Measurements from ENCODE around the gene CACNA1I.

CACNA1I gene

GRCh38 chr22:39621826-39622225 lies 51.3 kb downstream of the CACNA1I start:
- DNase-seq (ENCODE audit: extremely low read depth in 1 of 2, low read depth in 1 of 2) = no peak

GRCh38 chr22:39622881-39623367 lies 52.4 kb downstream of the CACNA1I start:
- peak; percentile 27 to 56 for DNase-seq (ENCODE audit: extremely low read depth in 1 of 2, low read depth in 1 of 2)

- DNase-seq (ENCODE audit: extremely low read depth in 1 of 2, low read depth in 1 of 2) = no peak
These were observed 53.3 kb downstream of the CACNA1I start for GRCh38 chr22:39623603-39624500.

- DNase-seq (ENCODE audit: extremely low read depth in 1 of 2, low read depth in 1 of 2) = no peak
These were observed 53.9 kb downstream of the CACNA1I start for GRCh38 chr22:39624501-39624821.

- DNase-seq (ENCODE audit: extremely low read depth in 1 of 2, low read depth in 1 of 2) = no peak
These were observed 55.3 kb downstream of the CACNA1I start for GRCh38 chr22:39625569-39626537.

GRCh38 chr22:39627208-39627607 lies 56.7 kb downstream of the CACNA1I start:
- DNase-seq (ENCODE audit: extremely low read depth in 1 of 2, low read depth in 1 of 2) = no peak

- DNase-seq (ENCODE audit: extremely low read depth in 1 of 2, low read depth in 1 of 2) = no peak
These were observed 57.5 kb downstream of the CACNA1I start for GRCh38 chr22:39627865-39628562.

GRCh38 chr22:39628563-39629080 lies 58.1 kb downstream of the CACNA1I start:
- no peak for DNase-seq (ENCODE audit: extremely low read depth in 1 of 2, low read depth in 1 of 2)

- DNase-seq (ENCODE audit: extremely low read depth in 1 of 2, low read depth in 1 of 2) = no peak
These were observed 59.3 kb downstream of the CACNA1I start for GRCh38 chr22:39629851-39630250.

- no peak for DNase-seq (ENCODE audit: extremely low read depth in 1 of 2, low read depth in 1 of 2)
These were observed 60.2 kb downstream of the CACNA1I start for GRCh38 chr22:39630721-39631120.

GRCh38 chr22:39631381-39632286 lies 61.1 kb downstream of the CACNA1I start:
- DNase-seq (ENCODE audit: extremely low read depth in 1 of 2, low read depth in 1 of 2) = no peak

GRCh38 chr22:39634530-39635405 lies 64.2 kb downstream of the CACNA1I start:
- no peak for DNase-seq (ENCODE audit: extremely low read depth in 1 of 2, low read depth in 1 of 2)

- DNase-seq (ENCODE audit: extremely low read depth in 1 of 2, low read depth in 1 of 2) = no peak
These were observed 65.2 kb downstream of the CACNA1I start for GRCh38 chr22:39635719-39636118.

GRCh38 chr22:39638958-39639357 lies 68.4 kb downstream of the CACNA1I start:
- DNase-seq (ENCODE audit: extremely low read depth in 1 of 2, low read depth in 1 of 2) = no peak

GRCh38 chr22:39641660-39642310 lies 71.2 kb downstream of the CACNA1I start:
- no peak for DNase-seq (ENCODE audit: extremely low read depth in 1 of 2, low read depth in 1 of 2)

GRCh38 chr22:39643311-39644083 lies 72.9 kb downstream of the CACNA1I start:
- no peak for DNase-seq (ENCODE audit: extremely low read depth in 1 of 2, low read depth in 1 of 2)

GRCh38 chr22:39645532-39645931 lies 75.0 kb downstream of the CACNA1I start:
- no peak for DNase-seq (ENCODE audit: extremely low read depth in 1 of 2, low read depth in 1 of 2)
